Stimulated activated CD4-positive, alpha-beta T cell treated with anti-CD3 and anti-CD28 coated beads, TNF-alpha, amount 100 ng/mL, for 1 hour (primary cell): Measurements from ENCODE around the gene CLDN4.
"Not testable (repeated sequence)": the region's sequence is repeated elsewhere in the genome, so short reads cannot be mapped to it uniquely, and the experiment has no call there.

Source experiments
- DNase-seq, 3 donors: peaks; one replicate each; pipeline ENCODE4 v3.0.0-alpha.2; 2020; ENCODE audit warnings: low read depth in 3 of 3, low spot score in 1 of 3

The CLDN4 gene

GRCh38 chr7:73823257-73823656, 7.5 kb upstream of the CLDN4 start:
- no peak for DNase-seq

GRCh38 chr7:73823873-73824592, 6.8 kb upstream of the CLDN4 start:
- DNase-seq = no peak

GRCh38 chr7:73824986-73825385, 5.8 kb upstream of the CLDN4 start:
- DNase-seq = no peak

GRCh38 chr7:73827567-73828106, 3.2 kb upstream of the CLDN4 start:
- no peak for DNase-seq

- no peak for DNase-seq
Observed at GRCh38 chr7:73828107-73828803, 2.5 kb upstream of the CLDN4 start.

- no peak for DNase-seq
Observed at GRCh38 chr7:73828972-73829371, 1.8 kb upstream of the CLDN4 start.

GRCh38 chr7:73829505-73829904, 1.3 kb upstream of the CLDN4 start:
- DNase-seq = no peak

- no peak for DNase-seq
Observed at GRCh38 chr7:73829921-73830680, 695 bp upstream of the CLDN4 start.

GRCh38 chr7:73831584-73831833, 713 bp downstream of the CLDN4 start:
- DNase-seq = no peak

- no peak for DNase-seq
Observed at GRCh38 chr7:73831834-73832651, 1.2 kb downstream of the CLDN4 start.

GRCh38 chr7:73832806-73833205, 2.0 kb downstream of the CLDN4 start:
- no peak for DNase-seq

- no peak for DNase-seq
Observed at GRCh38 chr7:73833251-73833919, 2.6 kb downstream of the CLDN4 start.

GRCh38 chr7:73834626-73835191, 3.9 kb downstream of the CLDN4 start:
- DNase-seq = no peak

- DNase-seq = not testable (repeated sequence)
Observed at GRCh38 chr7:73837167-73837566, 6.4 kb downstream of the CLDN4 start.

GRCh38 chr7:73838642-73839041, 7.8 kb downstream of the CLDN4 start:
- DNase-seq = no peak

- no peak for DNase-seq
Observed at GRCh38 chr7:73839290-73839689, 8.5 kb downstream of the CLDN4 start.

- no peak for DNase-seq
Observed at GRCh38 chr7:73839743-73840714, 9.2 kb downstream of the CLDN4 start.

- DNase-seq = no peak
Observed at GRCh38 chr7:73840715-73841379, 10.1 kb downstream of the CLDN4 start.

- DNase-seq = no peak
Observed at GRCh38 chr7:73841689-73842066, 10.9 kb downstream of the CLDN4 start.
